Thoracic aorta (tissue), 2 donors: Measurements from ENCODE around the gene RAC2. TPM values are rescaled to one million over a fixed set of nuclear protein-coding genes. Genes with fewer than 3 reads are reported as not detected.

Experiments used
- ATAC-seq: fragments of 150-250 bp; one replicate; pipeline ENCODE4 v1.8.0; 2017; ENCODE audit warnings: low read depth; ENCODE audit not compliant: insufficient number of reproducible peaks, low FRiP score
- DNase-seq: peaks from one replicate; pipeline ENCODE4 v3.0.0-alpha.2; 2020; ENCODE audit warnings: low spot score
- H3K27ac ChIP-seq, 2 donors: fragments of 200-600 bp; sonication (generic); 1 replicate in 1 of 2; 2 replicates in 1 of 2; pipeline ENCODE4 v1.5.1; 2016; ENCODE audit warnings: mild to moderate bottlenecking in 2 of 2, moderate library complexity in 2 of 2
- H3K27me3 ChIP-seq: fragments of 200-600 bp; sonication (generic); replicated peaks from 2 replicates; pipeline ENCODE4 v1.6.0; 2016; ENCODE audit warnings: mild to moderate bottlenecking; ENCODE audit not compliant: insufficient read depth
- H3K36me3 ChIP-seq: fragments of 200-600 bp; sonication (generic); one replicate; pipeline ENCODE4 v1.5.1; 2016
- H3K4me1 ChIP-seq, 2 donors: fragments of 200-600 bp; sonication (generic); 1 replicate in 1 of 2; 2 replicates in 1 of 2; pipeline versions ENCODE4 v1.5.1 to v1.6.0; 2016; ENCODE audit warnings: low read depth in 2 of 2, mild to moderate bottlenecking in 1 of 2; ENCODE audit not compliant: control insufficient read depth in 1 of 2
- H3K4me3 ChIP-seq: fragments of 200-600 bp; sonication (generic); 2 replicates; pipeline ENCODE4 v1.5.1; 2016; ENCODE audit warnings: mild to moderate bottlenecking
- H3K9me3 ChIP-seq: fragments of 200-600 bp; sonication (generic); 2 replicates; pipeline ENCODE4 v1.5.1; 2016
- total RNA-seq, 2 donors: library from RNA; depleted of rRNA; stranded (reverse); fragments of >200 nt; gene quantifications; one replicate each; pipeline versions ENCODE4 v1.1.0 to v1.2.3, GENCODE V29; 2016
- TF ChIP-seq, protein P1 (sequence below): fragments of 200-600 bp; sonication (generic); IDR thresholded peaks from one replicate; pipeline ENCODE4 v1.5.1; 2019; ENCODE audit warnings: antibody characterized with exemption

RAC2 gene
- total RNA-seq, 2 donors from 2014 or later = 10.7 to 16.2 TPM

DNA sequence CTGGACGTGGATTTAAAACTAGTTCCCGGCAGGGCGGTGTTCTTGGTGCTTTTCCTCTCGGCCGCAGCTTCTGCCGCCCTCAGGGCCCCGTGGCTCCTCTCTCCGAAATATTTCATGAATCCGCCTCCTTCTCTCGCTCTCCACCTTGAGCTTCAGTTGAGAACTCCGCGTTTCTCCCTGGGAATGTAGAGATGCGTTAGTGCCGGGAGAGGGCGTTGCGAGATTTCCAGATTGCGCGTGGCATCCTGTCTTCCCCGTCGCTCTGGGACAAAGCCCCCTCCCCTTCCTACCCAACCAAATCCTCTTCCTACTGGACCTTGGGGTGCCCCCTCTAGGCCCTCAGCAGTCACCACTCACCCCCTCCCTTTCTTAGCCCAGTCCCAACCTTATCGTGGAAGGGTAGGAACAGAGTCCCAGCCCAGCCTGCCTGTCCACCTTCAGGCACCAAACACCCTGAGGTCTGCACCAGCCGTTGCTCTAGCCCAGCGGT is 15.5 kb upstream of the RAC2 start:
- DNase-seq = no peak
- ATAC-seq = no peak
- Histone ChIP-seq H3K27me3 (peaks cover 8% of the 10 kb centered on the region), H3K9me3 (peaks cover 9% of the 10 kb centered on the region), H3K4me1 (no peaks in the 10 kb centered on the region), H3K4me3 (no peak overlapping the region), H3K27ac (no peak overlapping the region), H3K36me3 (no peaks in the 10 kb centered on the region)
- TF ChIP-seq, protein P1, sequence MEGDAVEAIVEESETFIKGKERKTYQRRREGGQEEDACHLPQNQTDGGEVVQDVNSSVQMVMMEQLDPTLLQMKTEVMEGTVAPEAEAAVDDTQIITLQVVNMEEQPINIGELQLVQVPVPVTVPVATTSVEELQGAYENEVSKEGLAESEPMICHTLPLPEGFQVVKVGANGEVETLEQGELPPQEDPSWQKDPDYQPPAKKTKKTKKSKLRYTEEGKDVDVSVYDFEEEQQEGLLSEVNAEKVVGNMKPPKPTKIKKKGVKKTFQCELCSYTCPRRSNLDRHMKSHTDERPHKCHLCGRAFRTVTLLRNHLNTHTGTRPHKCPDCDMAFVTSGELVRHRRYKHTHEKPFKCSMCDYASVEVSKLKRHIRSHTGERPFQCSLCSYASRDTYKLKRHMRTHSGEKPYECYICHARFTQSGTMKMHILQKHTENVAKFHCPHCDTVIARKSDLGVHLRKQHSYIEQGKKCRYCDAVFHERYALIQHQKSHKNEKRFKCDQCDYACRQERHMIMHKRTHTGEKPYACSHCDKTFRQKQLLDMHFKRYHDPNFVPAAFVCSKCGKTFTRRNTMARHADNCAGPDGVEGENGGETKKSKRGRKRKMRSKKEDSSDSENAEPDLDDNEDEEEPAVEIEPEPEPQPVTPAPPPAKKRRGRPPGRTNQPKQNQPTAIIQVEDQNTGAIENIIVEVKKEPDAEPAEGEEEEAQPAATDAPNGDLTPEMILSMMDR = no peak

DNA sequence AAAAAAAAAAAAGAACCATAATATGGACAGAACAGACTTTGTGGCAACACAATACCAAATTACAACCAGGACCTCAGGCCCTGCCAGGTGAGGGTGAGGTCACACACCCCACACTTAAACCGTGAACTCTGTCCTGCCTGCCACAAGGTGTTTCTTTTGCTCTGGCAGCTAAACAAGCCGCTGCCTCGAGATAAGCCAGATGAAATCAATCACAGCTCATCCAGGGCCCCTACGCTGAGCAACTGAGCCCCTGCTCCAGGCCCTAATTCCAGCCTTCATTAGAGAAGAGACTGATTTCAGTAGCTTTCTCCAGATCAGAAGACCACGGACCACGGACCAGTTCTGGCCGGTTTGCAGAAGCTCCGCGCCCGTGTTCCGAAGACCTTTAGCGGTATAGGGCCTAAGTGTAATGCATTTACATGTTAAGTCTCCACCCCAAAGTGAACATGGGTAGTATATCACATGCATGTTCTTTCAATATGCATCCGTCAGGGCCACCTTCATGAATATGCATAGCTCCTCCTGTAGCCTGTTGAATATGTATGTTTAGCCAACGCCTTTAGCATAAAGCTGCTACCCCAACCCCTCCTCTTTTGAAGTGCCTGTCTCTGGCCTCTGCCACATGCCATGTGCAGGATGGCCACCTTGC is 14.8 kb upstream of the RAC2 start:
- ATAC-seq = no peak
- no peaks in the 10 kb centered on the region for H3K36me3 ChIP-seq
- peaks cover 8% of the 10 kb centered on the region for H3K27me3 ChIP-seq
- H3K4me1 ChIP-seq = no peaks in the 10 kb centered on the region
- H3K27ac ChIP-seq = no peak overlapping the region
- H3K9me3 ChIP-seq = peaks cover 2% of the 10 kb centered on the region
- no peak for DNase-seq
- no peak overlapping the region for H3K4me3 ChIP-seq
- TF ChIP-seq, protein P1 = no peak

DNA sequence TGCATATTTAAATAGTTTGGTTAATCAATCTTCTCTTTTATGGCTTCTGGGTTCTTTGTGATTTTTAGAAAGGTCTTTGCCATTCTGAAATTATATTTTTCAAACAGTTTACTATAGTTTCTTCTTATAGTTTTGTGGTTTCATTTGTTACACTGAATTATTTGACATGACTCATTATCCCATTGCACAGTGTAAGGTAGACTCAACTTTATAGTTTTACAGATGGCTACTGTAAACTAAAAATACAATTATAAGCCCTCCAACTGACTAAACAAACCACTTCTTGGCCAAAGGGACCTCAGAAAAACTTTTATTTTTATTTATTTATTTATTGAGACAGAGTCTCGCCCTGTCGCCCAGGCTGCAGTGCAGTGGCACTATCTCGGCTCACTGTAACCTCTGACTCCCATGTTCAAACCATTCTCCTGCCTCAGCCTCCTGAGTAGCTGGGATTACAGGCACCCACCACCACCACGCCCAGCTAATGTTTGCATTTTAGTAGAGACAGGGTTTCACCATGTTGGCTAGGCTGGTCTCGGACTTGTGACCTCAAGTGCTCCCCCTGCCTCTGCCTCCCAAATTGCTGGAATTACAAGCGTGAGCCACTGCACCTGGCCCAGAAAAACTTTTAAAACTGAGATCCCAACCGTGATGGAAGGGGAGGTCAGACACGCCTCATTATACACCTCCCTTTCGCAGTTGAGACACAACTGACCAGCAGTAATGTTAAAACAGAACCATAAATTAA is 14.1 kb upstream of the RAC2 start:
- Histone ChIP-seq H3K4me1 (no peaks in the 10 kb centered on the region), H3K4me3 (no peak overlapping the region), H3K27me3 (peaks cover 8% of the 10 kb centered on the region), H3K36me3 (no peaks in the 10 kb centered on the region), H3K27ac (no peak overlapping the region), H3K9me3 (no peaks in the 10 kb centered on the region)
- DNase-seq (no peak), ATAC-seq (no peak)
- TF ChIP-seq, protein P1 = no peak

DNA sequence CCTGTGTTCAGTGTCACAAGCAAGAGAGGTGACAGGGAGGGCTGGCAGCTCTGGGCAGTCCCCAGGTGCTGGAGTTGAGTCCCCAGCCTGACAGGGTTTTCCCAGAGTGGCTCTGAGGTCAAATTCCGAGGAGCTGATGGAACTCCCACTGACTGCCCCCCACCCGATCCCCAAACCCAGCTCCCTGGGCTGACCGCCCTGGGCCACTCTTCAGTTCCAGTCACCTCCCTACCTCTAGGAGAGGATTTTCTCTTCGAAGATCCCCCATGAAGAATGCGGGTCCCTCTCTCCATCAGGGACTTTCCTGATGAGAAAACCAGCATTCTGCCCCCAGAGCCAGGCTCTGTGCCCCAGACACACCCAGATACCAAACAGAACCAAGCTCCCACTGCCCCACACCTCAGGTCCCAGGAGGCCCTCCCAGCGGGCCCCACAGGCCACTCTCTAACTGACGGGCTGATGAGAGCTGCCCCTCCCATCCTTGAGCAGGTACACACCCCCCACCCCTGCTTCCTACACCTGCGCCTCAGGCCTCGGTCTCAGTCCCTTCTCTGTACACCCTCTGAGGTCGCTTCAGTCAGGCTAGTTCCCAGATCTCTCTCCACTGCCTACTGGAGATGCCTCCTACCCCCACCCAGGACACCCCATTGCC is 12.1 kb upstream of the RAC2 start:
- no peaks in the 10 kb centered on the region for H3K9me3 ChIP-seq
- H3K36me3 ChIP-seq = no peaks in the 10 kb centered on the region
- ATAC-seq (no peak), DNase-seq (no peak)
- H3K4me1 ChIP-seq = no peaks in the 10 kb centered on the region
- H3K27me3 ChIP-seq = peaks cover 8% of the 10 kb centered on the region
- H3K4me3 ChIP-seq = no peak overlapping the region
- TF ChIP-seq, protein P1 = no peak
- no peak overlapping the region for H3K27ac ChIP-seq

DNA sequence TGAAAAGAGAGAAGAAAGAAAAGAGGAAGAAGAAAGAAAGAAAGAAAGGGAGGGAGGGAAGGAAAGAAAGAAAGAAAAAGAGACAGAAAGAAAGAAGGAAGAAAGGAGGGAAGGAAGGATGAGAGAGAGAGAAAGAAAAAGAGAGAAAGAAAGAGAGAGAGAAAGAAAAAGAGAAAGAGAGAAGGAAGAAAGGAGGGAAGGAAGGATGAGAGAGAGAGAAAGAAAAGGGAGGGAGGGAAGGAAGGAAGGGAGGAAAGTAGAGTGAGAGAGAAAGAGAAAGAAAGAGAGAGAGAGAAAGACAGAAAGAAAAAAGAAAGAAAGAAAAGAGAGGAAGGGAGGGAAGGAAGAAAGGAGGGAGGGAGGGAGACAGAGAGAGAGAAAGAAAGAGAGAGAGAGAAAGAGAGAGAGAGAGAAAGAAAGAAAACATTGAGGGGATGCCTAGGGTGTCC is 11.5 kb upstream of the RAC2 start:
- Histone ChIP-seq H3K27me3 (peaks cover 8% of the 10 kb centered on the region), H3K27ac (no peak overlapping the region), H3K9me3 (no peaks in the 10 kb centered on the region), H3K4me3 (no peak overlapping the region), H3K36me3 (no peaks in the 10 kb centered on the region), H3K4me1 (no peaks in the 10 kb centered on the region)
- TF ChIP-seq, protein P1 = no peak
- DNase-seq = no peak
- no peak for ATAC-seq
